GM19351 (cell line): Measurements from ENCODE around the gene CDH11.

Experiments
- ATAC-seq: cut with Tn5 transposase; IDR thresholded peaks from one replicate; pipeline ENCODE4 v1.9.1; 2021; ENCODE audit warnings: mild to moderate bottlenecking, moderate library complexity; ENCODE audit not compliant: unreplicated experiment

Gene CDH11

GRCh38 chr16:65071433-65072311 is 50.2 kb downstream of the CDH11 start:
- no peak for ATAC-seq

- ATAC-seq: no peak
Measured at GRCh38 chr16:65070831-65071432, 50.9 kb downstream of the CDH11 start.

GRCh38 chr16:65069766-65070165 is 52.1 kb downstream of the CDH11 start:
- ATAC-seq: no peak

- ATAC-seq: no peak
Measured at GRCh38 chr16:65069065-65069464, 52.8 kb downstream of the CDH11 start.

GRCh38 chr16:65068151-65068740 is 53.6 kb downstream of the CDH11 start:
- no peak for ATAC-seq

- no peak for ATAC-seq
Measured at GRCh38 chr16:65066651-65067050, 55.2 kb downstream of the CDH11 start.

- no peak for ATAC-seq
Measured at GRCh38 chr16:65065031-65065430, 56.8 kb downstream of the CDH11 start.

- no peak for ATAC-seq
Measured at GRCh38 chr16:65064131-65064530, 57.7 kb downstream of the CDH11 start.

- no peak for ATAC-seq
Measured at GRCh38 chr16:65062736-65063583, 58.9 kb downstream of the CDH11 start.

GRCh38 chr16:65061935-65062518 is 59.8 kb downstream of the CDH11 start:
- ATAC-seq: no peak

- ATAC-seq: no peak
Measured at GRCh38 chr16:65061263-65061662, 60.6 kb downstream of the CDH11 start.

- ATAC-seq: no peak
Measured at GRCh38 chr16:65059406-65059980, 62.4 kb downstream of the CDH11 start.

- no peak for ATAC-seq
Measured at GRCh38 chr16:65057184-65057583, 64.7 kb downstream of the CDH11 start.

- ATAC-seq: no peak
Measured at GRCh38 chr16:65054457-65054856, 67.4 kb downstream of the CDH11 start.

- no peak for ATAC-seq
Measured at GRCh38 chr16:65049679-65050078, 72.2 kb downstream of the CDH11 start.

- ATAC-seq: no peak
Measured at GRCh38 chr16:65045961-65046360, 75.9 kb downstream of the CDH11 start.

- ATAC-seq: no peak
Measured at GRCh38 chr16:65044873-65045272, 77.0 kb downstream of the CDH11 start.

GRCh38 chr16:65044026-65044425 is 77.8 kb downstream of the CDH11 start:
- no peak for ATAC-seq

- no peak for ATAC-seq
Measured at GRCh38 chr16:65042438-65043365, 79.2 kb downstream of the CDH11 start.
